Brain microvascular endothelial cell (primary cell): ENCODE results near the gene RUNDC1.

ENCODE experiments used
- DNase-seq: peaks from one replicate; pipeline ENCODE4 v3.0.0-alpha.2; 2020
- H3K27ac ChIP-seq: fragments of 250-450 bp; sonication (Bioruptor Pico); 2 replicates; pipeline ENCODE4 v1.5.1; 2020; ENCODE audit warnings: mild to moderate bottlenecking, moderate library complexity
- H3K27me3 ChIP-seq: fragments of 250-450 bp; sonication (Bioruptor Pico); replicated peaks from 2 replicates; pipeline ENCODE4 v1.5.1; 2020; ENCODE audit warnings: mild to moderate bottlenecking
- H3K36me3 ChIP-seq: fragments of 250-450 bp; sonication (Bioruptor Pico); replicated peaks from 2 replicates; pipeline ENCODE4 v1.5.1; 2020; ENCODE audit warnings: mild to moderate bottlenecking
- H3K4me3 ChIP-seq: 2 replicates; pipeline ENCODE4 v1.5.1; 2011; ENCODE audit warnings: low read depth, mild to moderate bottlenecking, control low read depth, low read length, moderate library complexity
- CTCF ChIP-seq: IDR thresholded peaks from 2 replicates; pipeline ENCODE4 v1.5.1; 2011; ENCODE audit warnings: low read depth, mild to moderate bottlenecking, moderate library complexity, low read length, control low read depth, inconsistent platforms; ENCODE audit errors: missing control alignments
- in situ Hi-C: cut with HindIII; loops from 2 replicates; pipeline ENCODE4 v1.10.0; 2017; ENCODE audit warnings: low sequenced_read_pairs, low pct_ligation_motif_present

The RUNDC1 gene

DNA sequence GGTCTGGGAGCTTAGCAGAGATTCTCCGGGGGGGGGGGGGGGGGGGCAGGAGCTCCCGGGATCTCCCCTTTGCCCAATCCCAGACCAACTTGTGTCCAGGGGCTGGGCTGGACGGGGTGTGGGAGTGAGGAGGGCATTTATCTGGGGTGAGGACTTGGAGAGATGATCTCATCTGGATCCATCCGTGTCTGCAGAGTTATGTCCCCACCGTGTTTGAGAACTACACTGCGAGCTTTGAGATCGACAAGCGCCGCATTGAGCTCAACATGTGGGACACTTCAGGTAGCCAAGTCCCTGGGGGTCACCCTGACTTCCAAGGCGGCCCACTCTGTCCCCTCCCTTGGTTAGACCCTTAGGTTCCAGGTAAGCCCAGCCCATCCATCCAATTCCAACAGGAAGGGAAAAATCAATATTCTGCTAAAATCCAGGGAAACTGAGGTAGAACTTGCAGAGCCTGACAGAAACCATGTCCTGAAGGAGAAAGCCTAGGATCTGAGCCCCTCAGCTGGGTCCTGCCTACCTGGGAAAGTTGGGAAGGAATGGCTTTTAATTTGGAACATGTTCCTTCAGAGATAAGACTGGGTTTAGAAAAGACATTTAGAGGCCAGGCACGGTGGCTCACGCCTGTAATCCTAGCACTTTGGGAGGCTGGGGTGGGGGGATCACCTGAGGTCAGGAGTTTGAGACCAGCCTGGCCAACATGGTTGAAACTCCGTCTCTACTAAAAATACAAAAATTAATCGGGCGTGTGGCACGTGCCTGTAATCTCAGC, 45.6 kb downstream of the RUNDC1 start:
- in situ Hi-C loops = no loop called here
- no peak for DNase-seq
- H3K27ac ChIP-seq = no peak overlapping the region
- H3K27me3 ChIP-seq = no peaks in the 10 kb centered on the region
- H3K4me3 ChIP-seq = no peak overlapping the region
- H3K36me3 ChIP-seq = no peaks in the 10 kb centered on the region
- no peak for TF ChIP-seq CTCF

GRCh38 chr17:43026595-43026994, 46.2 kb downstream of the RUNDC1 start:
- in situ Hi-C loops = no loop called here
- DNase-seq = no peak
- H3K27me3 ChIP-seq = no peaks in the 10 kb centered on the region
- no peak for TF ChIP-seq CTCF
- no peak overlapping the region for H3K27ac ChIP-seq
- no peak overlapping the region for H3K4me3 ChIP-seq
- H3K36me3 ChIP-seq = no peaks in the 10 kb centered on the region

DNA sequence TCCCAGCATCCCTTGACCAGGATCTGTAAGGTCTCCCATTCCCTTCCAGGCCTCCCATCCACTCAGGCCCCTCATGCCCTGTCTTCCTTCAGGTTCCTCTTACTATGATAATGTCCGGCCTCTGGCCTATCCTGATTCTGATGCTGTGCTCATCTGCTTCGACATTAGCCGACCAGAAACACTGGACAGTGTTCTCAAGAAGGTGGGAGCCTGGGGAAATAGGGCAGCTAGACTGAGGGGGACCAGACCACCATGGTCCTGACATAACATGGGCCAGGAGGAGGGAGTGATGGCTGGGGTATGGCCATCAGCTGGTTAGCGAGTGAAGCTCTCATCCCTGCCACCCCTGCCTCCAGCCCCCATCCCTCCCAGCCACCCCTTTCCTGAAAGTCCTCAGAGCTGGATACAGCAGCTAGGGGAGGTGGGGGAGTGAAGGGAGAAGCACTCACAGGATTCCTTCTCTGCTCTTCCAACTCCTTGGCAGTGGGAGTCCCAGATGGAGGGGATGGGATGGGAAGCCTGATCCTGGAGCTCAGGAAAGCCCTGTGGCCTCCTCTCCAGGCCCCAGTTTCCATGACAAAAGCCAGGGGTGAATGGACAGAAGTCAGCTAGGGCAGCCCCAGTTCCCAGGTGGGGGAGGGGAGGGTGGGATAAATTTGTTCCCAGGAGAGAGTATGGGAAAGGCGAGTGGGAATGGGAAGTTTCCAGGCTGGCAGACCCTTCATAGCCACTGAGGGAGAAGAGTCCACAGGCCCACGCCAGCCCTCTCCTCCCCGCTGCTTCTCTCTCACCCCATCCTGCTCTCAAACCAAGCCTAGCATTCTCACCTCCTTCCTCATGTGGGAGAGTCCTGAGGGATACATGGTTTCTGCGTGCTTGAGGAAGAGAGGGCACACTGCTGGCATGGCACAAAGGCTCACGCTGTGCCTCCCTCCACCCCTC, 47.0 kb downstream of the RUNDC1 start:
- H3K27ac ChIP-seq = no peak overlapping the region
- DNase-seq = no peak
- TF ChIP-seq CTCF = no peak
- H3K4me3 ChIP-seq = no peak overlapping the region
- H3K36me3 ChIP-seq = no peaks in the 10 kb centered on the region
- no peaks in the 10 kb centered on the region for H3K27me3 ChIP-seq
- in situ Hi-C loops = no loop called here

- no peak for TF ChIP-seq CTCF
- no peak for DNase-seq
- H3K36me3 ChIP-seq = no peaks in the 10 kb centered on the region
- no peak overlapping the region for H3K27ac ChIP-seq
- no peaks in the 10 kb centered on the region for H3K27me3 ChIP-seq
- H3K4me3 ChIP-seq = no peak overlapping the region
- in situ Hi-C loops = no loop called here
Measured at GRCh38 chr17:43028221-43028861, 48.0 kb downstream of the RUNDC1 start.

DNA sequence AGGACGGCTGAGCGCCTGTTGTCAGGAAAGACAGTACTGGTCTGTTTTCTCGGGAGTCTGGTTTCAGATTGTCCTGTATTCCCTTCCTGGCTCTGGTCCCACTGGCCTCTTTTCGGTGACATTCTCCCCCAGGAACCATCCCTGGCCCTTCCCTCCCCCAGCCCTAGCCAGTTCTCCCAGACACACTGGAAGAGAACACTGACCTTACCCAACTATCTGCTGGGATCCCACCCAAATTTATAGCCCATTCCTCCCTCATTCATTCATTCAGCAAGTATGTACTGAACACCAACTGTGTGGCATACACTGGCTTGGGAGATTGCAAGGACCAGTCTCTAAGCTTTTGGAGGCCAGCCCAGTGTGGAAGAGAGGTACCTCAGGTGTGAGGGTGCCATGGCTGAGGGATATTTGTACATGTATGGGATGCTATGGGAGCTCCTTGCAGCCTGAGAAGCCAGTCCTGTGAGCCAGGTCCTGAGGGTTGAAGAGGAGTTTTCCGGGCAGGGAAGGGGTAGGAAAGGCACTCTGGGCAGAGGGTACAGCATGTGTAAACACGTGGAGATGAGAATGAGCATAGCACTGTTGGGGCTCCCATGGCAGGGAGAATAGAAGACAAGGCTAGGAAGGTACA, 49.9 kb downstream of the RUNDC1 start:
- H3K4me3 ChIP-seq = no peak overlapping the region
- H3K36me3 ChIP-seq = no peaks in the 10 kb centered on the region
- H3K27me3 ChIP-seq = no peaks in the 10 kb centered on the region
- DNase-seq = no peak
- no peak for TF ChIP-seq CTCF
- no peak overlapping the region for H3K27ac ChIP-seq
- in situ Hi-C loops = no loop called here
